MM.1S (cell line): ENCODE results near the gene PPAT.

ENCODE experiments used
- CTCF ChIP-seq: fragments of 300-600 bp; sonication (generic); IDR thresholded peaks from 2 replicates; pipeline ENCODE4 v1.5.1; 2016; ENCODE audit warnings: antibody characterized with exemption, low read length, mixed read lengths
- EZH2 ChIP-seq: fragments of 300-600 bp; sonication (generic); optimal IDR thresholded peaks from 2 replicates; pipeline ENCODE3; 2017; ENCODE audit warnings: low read depth, mild to moderate bottlenecking, antibody characterized with exemption, low read length, mixed read lengths

GRCh38 chr4:56400560-56400959 lies 34.9 kb downstream of the PPAT start:
- no peak for TF ChIP-seq CTCF
- no peak for TF ChIP-seq EZH2
